ENCODE data around the gene CCDC158.

- TF ChIP-seq SUZ12 (IDR thresholded peaks at IDR 0.05; ENCODE audit: extremely low read depth, insufficient read depth, insufficient read length), result no peak
- TF ChIP-seq ZNF274 (IDR thresholded peaks at IDR 0.05; ENCODE audit: low read depth, low read length), result no peak
These were observed 66.1 kb downstream of the CCDC158 start for GRCh38 chr4:76354517-76355473.
